Transverse colon (tissue), 4 donors: ENCODE results near the gene DLGAP1.

ENCODE experiments used
- POLR2A ChIP-seq: fragments of 450-650 bp; IDR thresholded peaks from one replicate; pipeline ENCODE4 v1.6.1; 2016; ENCODE audit warnings: antibody characterized with exemption, mild to moderate bottlenecking, moderate library complexity
- POLR2AphosphoS5 ChIP-seq, 3 donors: sonication (generic); formaldehyde crosslinking; IDR thresholded peaks; one replicate each; pipeline ENCODE4 v1.6.1; 2016; ENCODE audit warnings: antibody characterized with exemption in 3 of 3
- TF ChIP-seq, protein P1 (sequence below), 5 experiments: fragments of 200-600 bp in 3 of 5; fragments of 450-650 bp in 2 of 5; sonication (generic) in 3 of 5; IDR thresholded peaks; 1 replicate in 2 of 5; 2 replicates in 3 of 5; pipeline ENCODE4 v1.5.1; 2016 to 2017; ENCODE audit warnings: antibody characterized with exemption in 5 of 5, inconsistent platforms in 3 of 5, mild to moderate bottlenecking in 2 of 5, moderate library complexity in 1 of 5

DNA sequence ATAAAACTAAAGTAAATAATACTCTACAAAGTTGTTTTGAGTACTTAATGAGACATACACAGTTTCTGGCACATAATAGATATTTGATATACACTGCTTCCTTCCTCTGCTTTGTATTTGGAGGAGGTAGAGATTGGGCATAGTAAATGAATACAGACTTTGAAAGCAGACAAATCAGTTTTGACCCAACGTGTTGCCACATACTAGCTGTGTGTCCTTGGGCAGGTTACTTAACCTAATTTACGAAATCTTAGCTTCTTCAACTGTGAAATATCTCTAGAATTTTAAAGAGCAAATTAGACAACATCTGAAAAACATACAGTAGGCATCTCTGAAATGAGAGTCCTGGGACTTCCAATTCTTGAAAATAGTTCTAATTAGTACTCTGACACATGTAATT lies 579.7 kb downstream of the DLGAP1 start:
- TF ChIP-seq, protein P1, sequence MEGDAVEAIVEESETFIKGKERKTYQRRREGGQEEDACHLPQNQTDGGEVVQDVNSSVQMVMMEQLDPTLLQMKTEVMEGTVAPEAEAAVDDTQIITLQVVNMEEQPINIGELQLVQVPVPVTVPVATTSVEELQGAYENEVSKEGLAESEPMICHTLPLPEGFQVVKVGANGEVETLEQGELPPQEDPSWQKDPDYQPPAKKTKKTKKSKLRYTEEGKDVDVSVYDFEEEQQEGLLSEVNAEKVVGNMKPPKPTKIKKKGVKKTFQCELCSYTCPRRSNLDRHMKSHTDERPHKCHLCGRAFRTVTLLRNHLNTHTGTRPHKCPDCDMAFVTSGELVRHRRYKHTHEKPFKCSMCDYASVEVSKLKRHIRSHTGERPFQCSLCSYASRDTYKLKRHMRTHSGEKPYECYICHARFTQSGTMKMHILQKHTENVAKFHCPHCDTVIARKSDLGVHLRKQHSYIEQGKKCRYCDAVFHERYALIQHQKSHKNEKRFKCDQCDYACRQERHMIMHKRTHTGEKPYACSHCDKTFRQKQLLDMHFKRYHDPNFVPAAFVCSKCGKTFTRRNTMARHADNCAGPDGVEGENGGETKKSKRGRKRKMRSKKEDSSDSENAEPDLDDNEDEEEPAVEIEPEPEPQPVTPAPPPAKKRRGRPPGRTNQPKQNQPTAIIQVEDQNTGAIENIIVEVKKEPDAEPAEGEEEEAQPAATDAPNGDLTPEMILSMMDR (IDR thresholded peaks at IDR 0.05), result no peak
- no peak for TF ChIP-seq POLR2AphosphoS5 (IDR thresholded peaks at IDR 0.05)
- no peak for TF ChIP-seq POLR2A
